ENCODE measurements around the gene MED17. TPM values are rescaled to one million over a fixed set of nuclear protein-coding genes. Genes with fewer than 3 reads are reported as not detected.

The MED17 gene
- total RNA-seq, 1 experiment from 2014 or later: 33.8 TPM

GRCh38 chr11:93849751-93850593, 65.9 kb downstream of the MED17 start:
- peak; percentile 35 for DNase-seq (ENCODE audit: low read depth)

DNA sequence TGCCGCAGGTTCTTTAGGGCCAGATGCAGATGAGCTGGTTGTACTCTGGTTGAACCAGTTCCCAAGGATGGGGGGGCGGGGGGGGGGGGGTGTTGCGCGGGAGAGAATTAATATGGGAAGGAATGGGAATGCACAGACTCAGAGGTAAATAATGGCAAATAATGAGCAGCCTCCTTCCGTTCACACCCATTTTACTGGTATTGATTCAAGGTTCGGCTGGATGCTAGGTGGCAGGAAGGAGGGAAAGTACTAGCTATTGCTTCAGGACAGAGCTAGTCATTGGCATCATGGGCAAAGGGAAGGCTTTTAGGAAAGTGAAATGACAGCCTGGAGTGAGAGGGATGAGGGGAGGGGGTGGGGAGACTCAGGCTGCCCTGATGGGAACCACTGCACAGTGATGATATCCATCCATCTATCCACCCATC, 66.5 kb downstream of the MED17 start, which contains the start of gene VSTM5:
TSS of gene VSTM5 (minus strand) at position 25 of the 425 bp plus-strand sequence. CDS start 116 bp downstream, outside the sequence.
- no peak for DNase-seq (ENCODE audit: low read depth)

GRCh38 chr11:93852242-93852641, 68.2 kb downstream of the MED17 start:
- no peak for DNase-seq (ENCODE audit: low read depth)

GRCh38 chr11:93857413-93858120, 73.5 kb downstream of the MED17 start:
- DNase-seq (ENCODE audit: low read depth): peak; percentile 35

GRCh38 chr11:93858121-93858775, 74.2 kb downstream of the MED17 start:
- DNase-seq (ENCODE audit: low read depth): no peak

GRCh38 chr11:93861808-93862207, 77.7 kb downstream of the MED17 start:
- DNase-seq (ENCODE audit: low read depth): no peak

Other genes starting within 250 kb of the MED17 start
- gene SMCO4, start 240.9 kb upstream of the MED17 start, total RNA-seq (2014; rRNA removed; shearing (Covaris generic)): 33.0 and 46.2 TPM in 2 replicates
- 16.0 and 20.2 TPM in 2 replicates for gene CEP295, start 122.6 kb upstream of the MED17 start, total RNA-seq (2014; rRNA removed; shearing (Covaris generic))
- 78.6 and 97.3 TPM in 2 replicates for gene TAF1D, start 42.8 kb upstream of the MED17 start, total RNA-seq (2014; rRNA removed; shearing (Covaris generic))
- 15.1 and 17.5 TPM in 2 replicates for gene C11orf54, start 42.6 kb upstream of the MED17 start, total RNA-seq (2014; rRNA removed; shearing (Covaris generic))
- gene VSTM5, start 66.3 kb downstream of the MED17 start, total RNA-seq (2014; rRNA removed; shearing (Covaris generic)): not detected in 2 replicates
- gene HEPHL1, start 237.1 kb downstream of the MED17 start, total RNA-seq (2014; rRNA removed; shearing (Covaris generic)): 1.0 and 1.2 TPM in 2 replicates